Measurements from ENCODE around the gene EIF5AL1.
"Not testable (repeated sequence)": the region's sequence is repeated elsewhere in the genome, so short reads cannot be mapped to it uniquely, and the experiment has no call there.

The EIF5AL1 gene

DNA sequence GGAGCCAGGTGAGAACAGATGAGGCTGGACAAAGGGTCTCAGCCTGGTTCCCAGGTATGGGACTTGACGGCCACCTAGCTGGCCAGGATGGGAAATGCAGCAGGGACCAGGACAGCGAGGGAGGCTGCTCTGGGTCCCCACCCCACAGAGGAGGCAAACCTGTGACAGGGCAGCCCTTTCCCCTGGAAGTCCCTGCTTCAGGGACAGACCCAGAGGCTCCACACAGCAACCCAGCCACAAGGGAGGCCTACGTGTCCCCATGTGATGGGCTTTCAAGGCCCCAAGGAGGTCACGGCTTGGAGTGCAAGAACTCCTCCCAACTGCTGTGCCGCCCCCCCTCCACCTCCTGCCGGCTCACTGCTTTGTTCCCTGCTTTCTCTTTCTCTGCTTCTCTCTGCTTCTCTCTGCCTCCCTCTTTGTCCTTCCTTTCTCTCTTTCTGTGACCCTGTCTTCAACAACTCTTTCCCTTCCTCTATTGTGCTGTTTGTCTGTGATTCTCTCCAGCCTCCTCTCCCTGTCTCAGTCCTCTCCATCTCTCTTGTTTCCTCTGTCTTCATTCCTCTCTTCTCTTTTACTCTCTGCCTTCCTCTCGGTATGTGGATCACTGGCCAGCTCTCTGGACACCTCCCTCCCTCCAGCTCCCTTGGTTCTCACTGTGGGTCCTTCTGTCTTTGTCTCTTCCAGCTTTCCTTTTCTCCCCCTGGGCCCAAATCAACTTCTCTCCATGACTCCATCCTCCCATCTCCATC lies 9.6 kb upstream of the EIF5AL1 start:
- TF ChIP-seq CTCF (IDR thresholded peaks at IDR 0.05; ENCODE audit: borderline replicate concordance, insufficient read depth, low read depth, low read length): peak; percentile 13; the same call in 1 of the 2 replicates

DNA sequence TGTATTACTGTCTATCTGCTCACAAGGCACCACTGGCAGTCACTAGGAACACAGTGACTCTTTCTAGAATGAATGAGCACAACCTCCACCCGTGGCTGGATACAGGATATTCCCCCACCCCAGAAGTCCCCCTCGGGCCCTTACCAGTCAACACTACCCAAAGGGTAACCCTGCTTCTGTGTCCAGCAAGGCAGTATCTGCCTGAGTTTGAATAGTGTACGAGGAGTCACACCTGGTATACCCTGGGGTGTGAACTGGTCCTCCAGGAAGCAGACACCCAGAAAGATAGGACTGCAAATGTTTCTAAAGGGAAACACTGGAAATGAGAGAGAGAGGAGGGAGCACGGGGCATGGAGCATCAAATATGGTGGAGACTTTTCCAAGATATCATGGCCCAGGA lies 8.5 kb upstream of the EIF5AL1 start:
- not testable (repeated sequence) for H3K4me3 ChIP-seq (ENCODE audit: low read depth, low read length)

More for the DNA sequence above, 9.6 kb upstream of the EIF5AL1 start:
- no peak overlapping the region for H3K4me3 ChIP-seq (ENCODE audit: low read depth, low read length)

DNA sequence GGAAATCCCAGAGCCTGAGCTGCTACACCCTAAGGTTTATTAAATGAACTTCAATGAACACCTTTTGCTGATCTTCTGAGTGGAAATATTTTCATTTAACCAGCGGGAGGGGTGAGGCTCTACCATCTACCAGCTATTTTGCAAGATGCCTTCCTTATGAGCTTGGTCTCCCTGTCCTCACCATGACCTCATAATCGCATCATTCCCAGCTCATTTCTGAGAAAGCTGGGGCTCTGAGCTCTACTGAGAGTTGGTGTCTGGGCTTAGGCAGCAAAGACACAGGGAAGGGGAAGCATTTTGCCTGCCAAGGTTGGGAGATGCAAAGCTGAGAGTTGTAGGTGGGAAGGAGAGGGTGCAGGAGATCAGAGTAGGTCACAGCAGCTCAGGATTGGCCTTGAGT lies 7.8 kb upstream of the EIF5AL1 start:
- H3K4me3 ChIP-seq (ENCODE audit: low read depth, low read length): not testable (repeated sequence)

DNA sequence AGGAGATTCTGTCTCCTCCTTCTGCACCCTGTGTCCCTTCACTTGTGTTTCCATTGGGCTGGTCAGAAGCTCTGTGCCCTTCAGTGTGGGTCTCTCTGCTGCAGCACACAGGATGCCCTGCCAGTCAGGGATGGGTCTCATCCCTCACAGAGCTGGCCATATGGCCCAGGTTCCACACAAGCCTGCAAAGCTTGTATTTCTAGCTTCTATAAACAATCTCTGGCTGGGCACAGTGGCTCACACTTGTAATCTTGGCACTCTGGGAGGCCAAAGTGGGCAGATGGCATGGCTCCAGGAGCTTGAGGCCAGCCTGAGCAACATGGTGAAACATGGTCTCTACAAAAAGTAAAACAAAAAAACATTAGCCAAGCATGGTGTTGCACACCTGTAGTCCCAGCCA lies 7.0 kb upstream of the EIF5AL1 start:
- not testable (repeated sequence) for H3K4me3 ChIP-seq (ENCODE audit: low read depth, low read length)

DNA sequence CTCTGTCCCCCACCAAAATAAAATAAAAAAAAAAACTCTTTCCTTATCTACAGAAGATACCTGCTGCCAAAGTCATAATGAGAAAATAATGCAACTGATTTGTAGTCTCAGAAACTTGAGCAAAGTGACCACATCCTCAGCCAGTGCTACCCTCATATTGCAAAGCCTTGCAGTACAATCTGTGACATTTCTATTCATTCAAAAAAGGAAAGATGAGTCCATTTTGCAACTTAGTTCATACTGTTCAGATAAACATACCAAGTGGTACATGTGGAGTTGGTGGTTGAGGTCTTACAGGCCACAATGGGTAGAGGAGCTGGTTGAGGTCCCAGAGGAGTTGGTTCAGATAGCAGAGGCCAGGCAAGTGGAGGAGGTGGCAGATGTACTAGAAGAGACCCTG lies 6.5 kb upstream of the EIF5AL1 start:
- no peak overlapping the region for H3K4me3 ChIP-seq (ENCODE audit: low read depth, low read length)
- TF ChIP-seq CTCF (IDR thresholded peaks at IDR 0.05; ENCODE audit: borderline replicate concordance, insufficient read depth, low read depth, low read length): no peak

DNA sequence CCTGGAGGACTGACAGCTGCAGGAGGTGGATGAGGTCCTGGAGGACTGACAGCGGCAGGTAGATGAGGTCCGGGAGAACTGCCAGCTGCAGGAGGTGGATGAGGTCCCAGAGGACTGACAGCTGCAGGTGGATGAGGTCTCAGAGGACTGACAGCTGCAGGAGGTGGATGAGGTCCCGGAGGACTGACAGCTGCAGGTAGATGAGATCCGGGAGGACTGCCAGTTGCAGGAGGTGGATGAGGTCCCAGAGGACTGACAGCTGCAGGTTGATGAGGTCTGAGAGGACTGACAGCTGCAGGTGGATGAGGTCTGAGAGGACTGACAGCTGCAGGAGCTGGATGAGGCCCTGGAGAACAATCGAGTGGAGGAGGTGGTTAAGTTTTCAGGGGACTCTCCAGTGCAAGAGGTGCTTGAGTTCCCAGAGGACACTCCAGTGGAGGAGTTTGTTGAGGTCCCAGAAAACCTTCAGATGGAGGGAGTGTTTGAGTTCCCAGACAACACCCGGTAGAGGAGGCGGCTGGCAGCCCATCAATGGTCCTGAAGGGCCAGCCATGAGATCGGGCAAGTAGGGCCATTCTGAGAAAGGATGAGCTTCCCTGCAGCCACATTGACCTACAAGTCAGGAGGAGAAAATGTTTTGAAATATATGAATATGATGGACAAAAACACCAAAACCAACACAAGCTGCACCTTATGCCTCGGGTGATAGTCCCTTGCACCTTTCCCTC lies 4.7 kb upstream of the EIF5AL1 start:
- no peak for TF ChIP-seq CTCF (IDR thresholded peaks at IDR 0.05; ENCODE audit: borderline replicate concordance, insufficient read depth, low read depth, low read length)

DNA sequence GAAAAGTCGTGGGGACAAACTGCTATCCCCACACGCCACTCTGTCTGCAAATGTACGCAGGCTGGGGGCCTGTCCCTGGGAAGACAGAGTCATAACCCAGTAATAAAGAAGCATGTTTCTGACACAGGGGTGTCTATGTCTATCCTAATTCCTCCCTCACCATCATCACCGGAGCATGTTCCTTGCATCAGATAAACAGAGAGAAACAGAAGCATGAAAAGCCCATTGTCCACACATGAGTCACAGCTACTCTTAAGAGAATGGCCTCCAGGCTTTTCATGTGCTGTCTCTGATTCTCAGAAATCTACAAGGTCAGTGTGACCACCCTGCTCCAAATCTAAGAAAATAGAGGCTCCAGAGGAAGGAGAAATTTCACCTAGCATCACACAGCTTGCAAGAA lies 4.1 kb upstream of the EIF5AL1 start:
- not testable (repeated sequence) for H3K4me3 ChIP-seq (ENCODE audit: low read depth, low read length)

More for the DNA sequence above, 4.7 kb upstream of the EIF5AL1 start:
- no peak overlapping the region for H3K4me3 ChIP-seq (ENCODE audit: low read depth, low read length)

DNA sequence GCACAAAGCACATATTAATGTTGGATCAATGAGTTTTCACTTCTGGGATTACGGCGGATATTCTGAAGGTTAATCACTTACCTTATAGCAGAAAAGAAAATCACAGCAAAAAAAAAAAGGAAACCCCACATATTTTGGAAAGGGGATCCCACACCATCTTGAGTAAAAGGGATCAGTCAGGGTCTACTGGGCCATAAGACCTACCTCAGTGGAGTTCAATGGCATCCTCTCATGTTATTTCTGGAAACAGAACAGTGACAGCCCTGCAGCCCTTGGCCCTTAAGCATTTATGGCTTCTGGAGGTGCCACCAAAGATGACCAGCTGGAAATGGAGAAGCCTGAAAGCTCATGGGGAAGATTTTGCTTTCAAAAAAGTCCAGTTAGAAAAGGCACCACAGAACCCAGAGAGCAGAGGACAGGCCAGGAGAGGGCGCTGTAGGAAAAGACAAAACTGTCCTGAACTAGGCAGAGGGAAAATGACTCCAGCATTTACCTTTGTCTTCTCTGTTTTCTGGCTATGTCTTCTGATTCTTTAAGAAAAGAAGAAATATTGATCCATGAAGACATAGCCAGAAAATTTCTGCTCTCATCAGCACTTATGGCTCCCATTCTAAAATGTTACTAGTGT lies 2.9 kb upstream of the EIF5AL1 start:
- H3K4me3 ChIP-seq (ENCODE audit: low read depth, low read length): not testable (repeated sequence)

DNA sequence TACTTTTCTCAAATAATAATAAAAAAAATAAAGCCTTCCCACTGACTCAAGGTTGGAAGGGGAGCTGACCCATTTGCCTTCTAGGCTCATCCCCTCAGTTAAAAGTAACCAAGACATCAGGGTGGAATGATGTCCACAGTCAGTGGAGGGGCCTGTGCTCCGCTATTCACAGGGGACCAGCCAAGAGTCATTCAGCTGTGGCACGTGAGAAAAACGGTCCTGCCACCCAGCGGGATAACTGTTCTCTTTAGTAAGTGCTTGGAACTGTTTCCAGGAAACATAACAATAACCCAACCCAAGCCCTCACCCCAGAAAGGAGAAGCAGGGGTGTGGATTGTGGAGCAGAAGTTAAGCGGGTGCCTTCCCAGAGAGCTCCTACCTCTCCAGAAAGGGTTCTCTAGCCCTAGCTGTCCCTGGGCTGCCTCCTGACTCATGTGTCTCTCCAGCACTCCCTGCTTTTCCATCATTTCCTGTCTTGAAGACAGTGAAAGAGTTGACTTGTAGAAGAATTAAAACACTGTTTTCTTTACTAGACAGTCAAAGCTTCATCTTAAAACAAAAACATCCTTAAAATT lies 2.3 kb upstream of the EIF5AL1 start:
- not testable (repeated sequence) for H3K4me3 ChIP-seq (ENCODE audit: low read depth, low read length)

GRCh38 chr10:79516532-79517205 lies 4.3 kb downstream of the EIF5AL1 start:
- not testable (repeated sequence) for H3K4me3 ChIP-seq (ENCODE audit: low read depth, low read length)

GRCh38 chr10:79517567-79517966 lies 5.2 kb downstream of the EIF5AL1 start:
- not testable (repeated sequence) for H3K4me3 ChIP-seq (ENCODE audit: low read depth, low read length)

- H3K4me3 ChIP-seq (ENCODE audit: low read depth, low read length): not testable (repeated sequence)
Measured at GRCh38 chr10:79521751-79522150, 9.4 kb downstream of the EIF5AL1 start.

DNA sequence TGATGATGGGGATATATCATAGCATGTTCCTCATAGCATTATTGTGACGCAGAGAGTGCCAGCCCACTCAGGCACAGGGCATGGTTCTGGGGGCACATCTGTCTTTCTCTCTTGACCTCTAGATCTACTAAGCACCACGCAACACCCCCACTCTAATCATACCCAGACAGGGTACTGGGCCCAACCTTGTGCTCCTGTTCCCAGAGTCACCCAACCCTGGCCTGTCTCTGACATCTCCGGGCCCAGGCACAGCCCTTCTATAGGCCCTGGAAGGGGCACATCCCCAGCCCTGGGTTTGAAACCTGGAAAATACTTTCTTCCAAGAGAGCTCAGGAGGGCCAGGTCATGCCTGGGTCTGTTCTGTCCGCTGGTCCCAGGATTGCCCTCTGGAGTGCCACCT lies 10.1 kb downstream of the EIF5AL1 start:
- H3K4me3 ChIP-seq (ENCODE audit: low read depth, low read length): not testable (repeated sequence)

DNA sequence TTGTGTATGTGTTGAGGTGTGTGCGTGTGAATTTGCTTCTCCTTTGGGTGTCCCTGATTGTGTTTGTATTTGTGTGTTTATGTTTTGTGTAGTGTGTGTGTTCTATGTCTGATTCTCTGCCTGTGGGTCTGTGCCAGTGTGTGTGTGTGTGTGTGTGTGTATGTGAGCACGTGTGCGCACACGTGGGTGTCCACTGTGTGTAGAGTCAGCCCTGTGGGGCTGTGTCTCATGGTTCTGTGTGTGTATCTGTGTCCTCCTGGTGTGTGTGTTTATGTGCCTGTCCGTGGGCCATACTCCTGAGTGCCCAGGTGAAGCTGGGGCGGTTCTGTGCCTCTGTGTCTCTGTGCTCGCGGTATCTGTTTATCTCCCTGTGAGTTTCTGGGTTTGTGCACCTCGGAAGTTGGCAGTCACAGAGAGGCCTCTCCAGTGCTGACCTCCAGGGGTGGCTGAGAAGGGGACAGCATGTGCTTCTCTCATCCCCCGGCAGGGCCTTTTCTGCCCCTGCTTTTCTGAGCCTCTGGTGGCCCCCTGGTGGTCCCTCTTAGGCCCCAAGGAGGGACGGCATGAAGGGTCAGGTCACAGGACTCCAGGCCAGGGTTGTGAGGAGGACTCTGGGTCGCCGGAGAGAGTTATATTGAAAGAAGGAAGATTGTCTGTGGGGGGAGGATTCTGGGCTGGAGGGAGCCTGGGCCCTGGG lies 11.0 kb downstream of the EIF5AL1 start:
- not testable (repeated sequence) for H3K4me3 ChIP-seq (ENCODE audit: low read depth, low read length)

DNA sequence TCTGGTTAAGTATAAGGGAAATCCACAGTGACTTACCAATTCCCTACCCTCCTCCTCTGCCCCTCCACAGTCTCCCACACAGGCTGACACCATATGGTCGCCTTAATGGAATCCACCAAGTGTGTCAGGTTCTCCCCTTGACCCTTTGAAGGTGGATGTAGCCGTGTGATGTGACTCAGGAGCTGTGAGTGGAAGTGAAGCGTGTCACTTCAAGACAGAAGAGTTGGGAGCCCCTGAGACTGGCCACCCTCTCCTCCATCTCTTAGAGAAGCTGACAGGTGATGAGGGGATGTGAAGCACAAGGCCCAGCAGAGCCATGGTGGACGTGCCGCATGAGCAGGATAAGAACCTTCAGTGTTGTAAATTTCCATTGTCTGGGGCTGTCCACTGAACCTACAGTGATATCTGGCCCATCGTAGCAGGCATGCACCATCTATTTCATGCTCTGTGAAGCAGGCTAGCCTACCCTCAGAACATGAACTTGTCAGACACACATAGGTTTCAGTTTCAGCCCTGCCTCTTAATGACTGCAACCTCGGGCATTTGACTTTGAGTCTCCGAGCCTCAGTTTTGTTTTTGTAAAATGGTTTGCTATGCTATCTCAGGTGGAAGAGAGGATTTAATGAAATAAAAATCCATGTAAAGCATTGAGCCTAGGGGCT lies 12.8 kb downstream of the EIF5AL1 start:
- not testable (repeated sequence) for H3K4me3 ChIP-seq (ENCODE audit: low read depth, low read length)

Measured in GM12875 (cell line).